A673 (cell line): ENCODE data around the gene PEX5L.

Experiments
- CTCF ChIP-seq: fragments of 300-800, 200-600 bp; sonication (generic); conservative IDR thresholded peaks from 2 replicates; pipeline ENCODE4 v1.5.1; 2017; ENCODE audit warnings: low read depth, mild to moderate bottlenecking, antibody characterized with exemption, low read length, moderate library complexity, mixed read lengths
- EZH2 ChIP-seq: fragments of 200-600 bp; sonication (generic); IDR thresholded peaks from 2 replicates; pipeline ENCODE4 v1.6.1; 2017; ENCODE audit warnings: borderline replicate concordance, low read depth, mild to moderate bottlenecking, mixed read lengths, antibody characterized with exemption, low read length; ENCODE audit not compliant: poor library complexity, severe bottlenecking

DNA sequence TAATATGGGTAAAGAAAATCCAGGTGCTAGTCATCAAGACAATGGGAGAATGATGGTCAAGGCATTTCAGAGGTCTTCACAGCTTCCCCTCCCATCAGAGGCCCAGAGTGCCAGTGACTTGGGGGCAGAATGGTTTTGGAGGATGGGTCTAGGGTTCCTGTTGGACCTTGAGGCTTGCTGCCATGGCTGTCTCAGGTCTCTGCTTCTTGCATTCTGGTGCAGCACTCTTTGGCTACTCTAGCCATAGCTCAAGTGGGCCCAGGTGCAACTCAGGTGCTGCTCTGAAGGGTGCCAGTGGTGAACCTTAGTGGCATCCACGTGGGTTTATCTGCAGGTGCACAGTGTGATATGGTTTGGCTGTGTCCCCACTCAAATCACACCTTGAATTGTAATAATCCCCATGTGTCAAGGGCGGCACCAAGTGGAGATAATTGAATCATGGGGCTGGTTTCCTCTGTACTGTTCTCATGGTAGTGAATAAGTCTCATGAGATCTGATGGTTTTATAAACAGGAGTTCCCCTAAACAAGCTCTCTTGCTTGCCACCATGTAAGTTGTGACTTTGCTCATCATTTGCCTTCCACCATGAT lies 48.5 kb upstream of the PEX5L start:
- TF ChIP-seq CTCF (no peak), EZH2 (no peak)
